Kidney (tissue), 14 donors: ENCODE data around the gene CEP112. TPM values are rescaled to one million over a fixed set of nuclear protein-coding genes. Genes with fewer than 3 reads are reported as not detected.

Experiments used
- DNase-seq, 5 donors: peaks; one replicate each; pipeline ENCODE4 v3.0.0-alpha.2; 2013 to 2020
- FAIRE-seq: peaks from 2 replicates; lab custom pipeline; 2012; peaks lifted over from hg19 to GRCh38; lab: Jason Lieb, UNC
- H3K27ac ChIP-seq, 2 donors: one replicate each; pipeline ENCODE4 v1.7.0; 2013; ENCODE audit warnings: low read depth in 2 of 2, low read length in 2 of 2, inconsistent platforms in 1 of 2
- H3K27me3 ChIP-seq: one replicate; pipeline ENCODE4 v1.7.1; 2013; ENCODE audit warnings: low read length, inconsistent platforms; ENCODE audit not compliant: control insufficient read depth, insufficient read depth
- H3K36me3 ChIP-seq, 3 donors: one replicate each; pipeline versions ENCODE4 v1.7.0 to v1.7.1; 2013; ENCODE audit warnings: low read length in 3 of 3, control low read depth in 1 of 3, inconsistent platforms in 1 of 3; ENCODE audit not compliant: insufficient read depth in 3 of 3, control insufficient read depth in 2 of 3
- H3K4me1 ChIP-seq, 3 donors: one replicate each; pipeline versions ENCODE4 v1.7.0 to v1.7.1; 2013; ENCODE audit warnings: low read length in 3 of 3, inconsistent platforms in 1 of 3, low read depth in 1 of 3; ENCODE audit not compliant: control insufficient read depth in 2 of 3, insufficient read depth in 2 of 3
- H3K4me3 ChIP-seq, 3 donors: one replicate each; pipeline versions ENCODE4 v1.7.0 to v1.8.1; 2013; ENCODE audit warnings: low read length in 3 of 3, control low read depth in 1 of 3, inconsistent platforms in 1 of 3
- H3K9ac ChIP-seq, 3 donors: one replicate each; pipeline versions ENCODE4 v1.7.0 to v1.7.1; 2013; ENCODE audit warnings: low read length in 3 of 3, control low read depth in 1 of 3, inconsistent platforms in 1 of 3
- H3K9me3 ChIP-seq, 3 donors: one replicate each; pipeline versions ENCODE4 v1.7.0 to v1.7.1; 2013; ENCODE audit warnings: low read length in 3 of 3, control low read depth in 1 of 3, inconsistent platforms in 1 of 3; ENCODE audit not compliant: control insufficient read depth in 2 of 3, insufficient read depth in 1 of 3
- intact Hi-C: fragments of 100-400 bp; cut with DNase I; formaldehyde crosslinking; loops from one replicate; pipeline ENCODE4 v1.11.1; 2022
- polyA plus RNA-seq: library from polyadenylated mRNA; stranded (reverse); fragments of 350-450 nt; fragmentation: Illumina TruSeq; extraction: RNeasy Lipid Tissue Mini Kit (QIAGEN cat#74804); gene quantifications from one replicate; pipeline ENCODE4 v1.2.3, GENCODE V29; 2014; ENCODE audit warnings: low read depth, low replicate concordance; ENCODE audit not compliant: insufficient read depth
- total RNA-seq: library from RNA; stranded (reverse); fragmentation: NEBNext Ultra II Directional; extraction: Animal tissue kit (Norgen Biotek cat#: 25700); gene quantifications from one replicate; pipeline ENCODE4 v1.2.1, GENCODE V29; 2021
- TF ChIP-seq, protein P1 (sequence below): IDR thresholded peaks from 3 replicates; pipeline ENCODE4 v1.5.1; 2012; ENCODE audit warnings: mild to moderate bottlenecking, moderate library complexity, borderline replicate concordance; ENCODE audit not compliant: insufficient read depth; ENCODE audit errors: extremely low read depth
- donor health status: control.
- donor health status: control.
- donor health status: control.
- donor health status: control.
- donor health status: control.
- donor health status: DM: yes; HTN: yes; CAD: no.
- donor health status: Normal renal cell carcinoma (clear cell type).

Gene CEP112
- total and polyA plus RNA-seq, 2 donors from 2014 or later: 17.0 to 27.4 TPM

- peak in 2 of 5 donors; percentile 71 to 87 for DNase-seq
These were observed 468.3 kb downstream of the CEP112 start for GRCh38 chr17:65723431-65724151.

DNA sequence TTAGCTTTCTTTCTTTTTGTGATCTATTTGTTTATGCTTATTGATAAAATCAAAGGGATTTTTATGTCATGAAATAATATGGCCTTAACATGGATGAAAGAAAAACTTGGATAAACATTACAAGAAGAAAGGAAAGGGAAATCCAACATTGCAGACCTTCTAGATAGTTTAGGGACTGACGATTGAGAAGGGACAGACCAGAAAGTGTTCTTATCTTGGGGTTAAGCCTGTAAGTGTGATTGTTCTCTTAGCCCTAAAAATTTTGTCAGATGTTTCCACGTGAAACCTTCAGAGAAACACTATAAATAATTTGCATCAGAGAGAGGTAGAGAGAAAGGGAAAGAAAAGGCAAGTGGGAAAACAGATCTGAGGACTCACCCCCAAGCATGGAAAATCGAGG is 473.3 kb downstream of the CEP112 start:
- TF ChIP-seq, protein P1, sequence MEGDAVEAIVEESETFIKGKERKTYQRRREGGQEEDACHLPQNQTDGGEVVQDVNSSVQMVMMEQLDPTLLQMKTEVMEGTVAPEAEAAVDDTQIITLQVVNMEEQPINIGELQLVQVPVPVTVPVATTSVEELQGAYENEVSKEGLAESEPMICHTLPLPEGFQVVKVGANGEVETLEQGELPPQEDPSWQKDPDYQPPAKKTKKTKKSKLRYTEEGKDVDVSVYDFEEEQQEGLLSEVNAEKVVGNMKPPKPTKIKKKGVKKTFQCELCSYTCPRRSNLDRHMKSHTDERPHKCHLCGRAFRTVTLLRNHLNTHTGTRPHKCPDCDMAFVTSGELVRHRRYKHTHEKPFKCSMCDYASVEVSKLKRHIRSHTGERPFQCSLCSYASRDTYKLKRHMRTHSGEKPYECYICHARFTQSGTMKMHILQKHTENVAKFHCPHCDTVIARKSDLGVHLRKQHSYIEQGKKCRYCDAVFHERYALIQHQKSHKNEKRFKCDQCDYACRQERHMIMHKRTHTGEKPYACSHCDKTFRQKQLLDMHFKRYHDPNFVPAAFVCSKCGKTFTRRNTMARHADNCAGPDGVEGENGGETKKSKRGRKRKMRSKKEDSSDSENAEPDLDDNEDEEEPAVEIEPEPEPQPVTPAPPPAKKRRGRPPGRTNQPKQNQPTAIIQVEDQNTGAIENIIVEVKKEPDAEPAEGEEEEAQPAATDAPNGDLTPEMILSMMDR: no peak
- Histone ChIP-seq H3K4me3 (no peak overlapping the region), H3K4me1 (peaks cover 0 to 2% (median 2%) of the 10 kb centered on the region in 3 donors), H3K9me3 (no peaks in the 10 kb centered on the region), H3K36me3 (no peaks in the 10 kb centered on the region), H3K27ac (no peak overlapping the region), H3K27me3 (no peaks in the 10 kb centered on the region), H3K9ac (no peak overlapping the region)
- intact Hi-C loops: no loop called here
- FAIRE-seq: no peak
- no peak for DNase-seq

More at GRCh38 chr17:65723431-65724151, 468.3 kb downstream of the CEP112 start:
- TF ChIP-seq, protein P1: no peak
- H3K27ac ChIP-seq: no peak overlapping the region
- no peaks in the 10 kb centered on the region for H3K9me3 ChIP-seq
- no peak overlapping the region for H3K4me3 ChIP-seq
- H3K9ac ChIP-seq: no peak overlapping the region
- H3K27me3 ChIP-seq: no peaks in the 10 kb centered on the region
- H3K4me1 ChIP-seq: peaks cover 0 to 4% (median 2%) of the 10 kb centered on the region in 3 donors
- no peaks in the 10 kb centered on the region for H3K36me3 ChIP-seq
- intact Hi-C loops: no loop called here
- no peak for FAIRE-seq

- H3K36me3 ChIP-seq: no peaks in the 10 kb centered on the region
- intact Hi-C loops: no loop called here
- H3K27me3 ChIP-seq: no peaks in the 10 kb centered on the region
- DNase-seq (peak in 2 of 5 donors; percentile 16 to 57), FAIRE-seq (no peak)
- no peak overlapping the region for H3K4me3 ChIP-seq
- TF ChIP-seq, protein P1: no peak
- H3K4me1 ChIP-seq: peaks cover 0 to 2% (median 0%) of the 10 kb centered on the region in 3 donors
- H3K9me3 ChIP-seq: no peaks in the 10 kb centered on the region
- H3K9ac ChIP-seq: no peak overlapping the region
- no peak overlapping the region for H3K27ac ChIP-seq
These were observed 479.3 kb downstream of the CEP112 start for GRCh38 chr17:65712383-65713267.
